AG09319 (cell line): ENCODE data around the gene UBL3.

ENCODE experiments used
- DNase-seq: peaks from one replicate; pipeline ENCODE4 v3.0.0-alpha.2; 2010; ENCODE audit warnings: low read depth; ENCODE audit errors: extremely low read depth
- TF ChIP-seq, protein P1 (sequence below): IDR thresholded peaks from 2 replicates; pipeline ENCODE4 v1.5.1; 2011; ENCODE audit warnings: low read depth, mild to moderate bottlenecking, inconsistent platforms, low read length, moderate library complexity

UBL3 gene

GRCh38 chr13:29761160-29761559 is 89.3 kb downstream of the UBL3 start:
- TF ChIP-seq, protein P1, sequence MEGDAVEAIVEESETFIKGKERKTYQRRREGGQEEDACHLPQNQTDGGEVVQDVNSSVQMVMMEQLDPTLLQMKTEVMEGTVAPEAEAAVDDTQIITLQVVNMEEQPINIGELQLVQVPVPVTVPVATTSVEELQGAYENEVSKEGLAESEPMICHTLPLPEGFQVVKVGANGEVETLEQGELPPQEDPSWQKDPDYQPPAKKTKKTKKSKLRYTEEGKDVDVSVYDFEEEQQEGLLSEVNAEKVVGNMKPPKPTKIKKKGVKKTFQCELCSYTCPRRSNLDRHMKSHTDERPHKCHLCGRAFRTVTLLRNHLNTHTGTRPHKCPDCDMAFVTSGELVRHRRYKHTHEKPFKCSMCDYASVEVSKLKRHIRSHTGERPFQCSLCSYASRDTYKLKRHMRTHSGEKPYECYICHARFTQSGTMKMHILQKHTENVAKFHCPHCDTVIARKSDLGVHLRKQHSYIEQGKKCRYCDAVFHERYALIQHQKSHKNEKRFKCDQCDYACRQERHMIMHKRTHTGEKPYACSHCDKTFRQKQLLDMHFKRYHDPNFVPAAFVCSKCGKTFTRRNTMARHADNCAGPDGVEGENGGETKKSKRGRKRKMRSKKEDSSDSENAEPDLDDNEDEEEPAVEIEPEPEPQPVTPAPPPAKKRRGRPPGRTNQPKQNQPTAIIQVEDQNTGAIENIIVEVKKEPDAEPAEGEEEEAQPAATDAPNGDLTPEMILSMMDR: no peak
- no peak for DNase-seq

DNA sequence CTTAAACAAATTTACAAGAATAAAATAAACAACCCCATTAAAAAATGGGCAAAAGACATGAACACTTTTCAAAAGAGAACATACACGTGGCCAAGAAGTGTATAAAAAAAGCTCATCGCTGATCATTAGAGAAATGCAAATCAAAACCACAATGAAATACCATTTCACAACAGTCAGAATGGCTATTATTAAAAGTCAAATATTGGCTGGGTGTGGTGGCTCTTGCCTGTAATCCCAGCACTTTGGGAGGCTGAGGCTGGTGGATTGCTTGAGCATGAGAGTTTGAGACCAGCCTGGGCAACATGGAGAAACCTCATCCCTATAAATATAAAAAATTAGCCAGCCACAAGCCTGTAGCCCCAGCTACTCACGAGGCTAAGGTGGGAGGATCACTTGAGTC is 89.9 kb downstream of the UBL3 start:
- TF ChIP-seq, protein P1: no peak
- DNase-seq: no peak

GRCh38 chr13:29758531-29759114 is 91.8 kb downstream of the UBL3 start:
- DNase-seq: no peak
- TF ChIP-seq, protein P1: no peak

DNA sequence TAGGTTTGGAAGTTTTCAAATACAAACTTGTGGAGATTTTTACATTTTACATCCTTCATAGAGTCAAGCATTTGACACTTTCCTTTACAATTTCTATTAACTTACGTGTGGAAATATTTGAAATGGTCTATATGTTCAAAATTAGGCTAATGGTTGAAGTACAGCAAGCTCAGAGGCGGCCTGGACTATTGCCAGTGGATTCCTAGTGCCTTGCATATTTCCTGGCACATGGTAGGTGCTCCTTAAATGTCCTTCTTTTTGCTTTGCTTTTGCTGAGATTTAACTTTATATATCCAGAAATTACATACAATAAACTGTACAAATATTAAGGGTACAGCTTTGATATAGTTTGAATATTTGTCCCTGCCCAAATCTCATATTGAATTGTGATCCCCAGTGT is 93.9 kb downstream of the UBL3 start:
- DNase-seq: no peak
- TF ChIP-seq, protein P1: no peak

DNA sequence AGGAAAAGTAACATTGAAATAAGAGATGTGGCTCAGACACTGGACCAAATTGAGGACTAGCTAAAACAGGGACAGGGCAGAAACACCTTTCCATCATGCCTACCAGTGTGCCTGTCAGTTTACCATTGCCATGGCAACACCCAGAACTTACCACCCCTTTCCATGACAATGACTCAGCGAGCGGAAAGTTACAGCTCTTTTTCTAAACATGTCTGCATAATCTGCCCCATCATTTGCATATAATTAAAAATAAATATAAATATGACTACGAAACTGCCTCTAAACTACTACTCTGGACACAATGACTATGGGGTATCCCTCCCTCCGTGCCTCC is 96.0 kb downstream of the UBL3 start:
- DNase-seq: no peak
- TF ChIP-seq, protein P1: no peak

- DNase-seq: no peak
- TF ChIP-seq, protein P1: no peak
These were observed 96.6 kb downstream of the UBL3 start for GRCh38 chr13:29753618-29754472.

DNA sequence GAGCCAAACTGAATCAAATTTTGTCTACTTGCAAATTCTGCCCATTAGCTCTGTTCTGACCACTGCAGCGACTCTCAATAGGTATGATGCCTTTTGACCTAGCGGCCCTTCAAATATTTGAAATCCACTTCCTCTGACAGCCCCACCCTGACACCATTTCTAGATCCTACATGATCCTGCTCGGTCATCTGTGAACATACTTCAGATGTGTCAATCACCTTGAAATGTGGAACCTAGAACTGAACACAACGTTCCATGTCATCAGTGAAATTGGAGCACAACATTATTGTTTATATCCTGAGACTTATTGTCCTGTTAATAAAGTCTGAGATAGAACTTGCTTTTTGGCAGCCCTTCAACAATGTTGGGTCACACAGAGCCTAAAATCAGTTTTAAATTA is 98.2 kb downstream of the UBL3 start:
- DNase-seq: no peak
- TF ChIP-seq, protein P1: no peak
